HG03575 (cell line): ENCODE data around the gene CPLX1.

Experiments
- ATAC-seq: cut with Tn5 transposase; IDR thresholded peaks from one replicate; pipeline ENCODE4 v1.9.1; 2021; ENCODE audit not compliant: unreplicated experiment, insufficient number of reproducible peaks, low FRiP score; ENCODE audit errors: extremely low read depth

Gene CPLX1

DNA sequence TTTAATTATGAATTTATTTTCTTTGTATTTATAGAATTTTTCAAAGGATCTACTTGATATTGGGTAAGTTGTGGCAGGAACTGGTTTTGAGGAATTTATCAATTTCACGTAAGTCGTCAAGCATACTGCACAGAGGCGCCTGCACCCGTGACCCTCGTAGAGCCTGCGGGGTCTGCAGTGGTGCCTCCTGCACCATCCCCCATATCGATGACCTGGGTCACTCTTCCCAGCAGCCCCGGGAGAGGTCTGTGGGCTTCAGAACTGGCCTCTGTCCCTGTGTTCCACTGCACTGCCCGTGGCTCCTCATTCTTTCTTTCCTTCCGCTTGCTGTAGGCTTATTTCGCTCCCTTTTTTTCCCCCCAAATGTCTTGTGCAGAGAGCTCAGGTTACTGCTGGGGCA lies 31.5 kb upstream of the CPLX1 start:
- no peak for ATAC-seq

DNA sequence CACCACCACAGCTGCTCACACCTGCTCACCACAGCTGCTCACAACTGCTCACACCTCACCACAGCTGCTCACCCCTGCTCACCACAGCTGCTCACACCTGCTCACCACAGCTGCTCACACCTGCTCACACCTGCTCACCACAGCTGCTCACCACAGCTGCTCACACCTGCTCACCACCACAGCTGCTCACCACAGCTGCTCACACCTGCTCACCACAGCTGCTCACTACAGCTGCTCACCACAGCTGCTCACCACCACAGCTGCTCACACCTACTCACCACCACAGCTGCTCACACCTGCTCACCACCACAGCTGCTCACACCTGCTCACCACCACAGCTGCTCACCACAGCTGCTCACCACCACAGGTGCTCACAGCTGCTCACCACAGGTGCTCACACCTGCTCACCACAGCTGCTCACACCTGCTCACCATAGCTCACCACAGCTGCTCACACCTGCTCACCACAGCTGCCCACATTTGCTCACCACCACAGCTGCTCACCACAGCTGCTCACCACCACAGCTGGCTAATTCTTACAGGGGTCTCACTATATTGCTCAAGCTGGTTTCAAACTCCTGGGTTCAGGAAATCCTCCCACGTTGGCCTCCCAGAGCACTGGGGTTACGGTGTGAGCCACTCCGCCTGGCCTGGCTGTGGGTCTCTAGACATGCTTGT lies 30.4 kb upstream of the CPLX1 start:
- no peak for ATAC-seq

DNA sequence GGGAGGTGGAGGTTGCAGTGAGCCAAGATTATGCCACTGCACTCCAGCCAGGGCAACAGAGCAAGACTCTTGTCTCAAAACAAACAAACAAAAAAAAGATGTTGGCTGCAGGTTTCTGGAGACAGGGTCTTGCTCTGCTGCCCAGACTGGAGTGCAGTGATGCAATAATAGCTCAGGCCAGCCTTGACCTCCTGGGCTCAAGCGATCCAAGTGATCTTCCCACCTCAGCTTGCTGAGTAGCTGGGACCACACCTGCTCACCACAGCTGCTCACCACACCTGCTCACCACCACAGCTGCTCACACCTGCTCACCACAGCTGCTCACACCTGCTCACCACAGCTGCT lies 29.9 kb upstream of the CPLX1 start:
- ATAC-seq: no peak

DNA sequence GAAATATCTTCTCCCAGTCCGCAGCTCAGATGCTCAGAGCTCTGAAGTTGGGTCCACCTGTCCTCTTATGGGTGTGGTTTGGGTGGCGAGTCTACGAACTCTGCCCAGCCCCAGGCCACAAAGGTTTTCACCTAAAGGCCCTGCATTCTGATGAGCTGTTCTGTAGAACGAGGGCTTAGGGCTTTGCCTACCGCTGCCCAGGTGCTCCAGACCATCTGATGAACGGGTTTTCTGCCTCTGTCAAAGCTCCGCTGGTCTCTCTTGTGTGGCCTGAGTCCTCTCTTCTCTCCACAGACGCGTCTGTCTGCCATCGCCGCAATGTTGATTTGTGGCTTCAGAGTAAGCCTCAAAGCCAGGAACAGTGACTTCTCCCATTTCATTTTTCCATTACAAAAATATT lies 28.4 kb upstream of the CPLX1 start:
- ATAC-seq: no peak

DNA sequence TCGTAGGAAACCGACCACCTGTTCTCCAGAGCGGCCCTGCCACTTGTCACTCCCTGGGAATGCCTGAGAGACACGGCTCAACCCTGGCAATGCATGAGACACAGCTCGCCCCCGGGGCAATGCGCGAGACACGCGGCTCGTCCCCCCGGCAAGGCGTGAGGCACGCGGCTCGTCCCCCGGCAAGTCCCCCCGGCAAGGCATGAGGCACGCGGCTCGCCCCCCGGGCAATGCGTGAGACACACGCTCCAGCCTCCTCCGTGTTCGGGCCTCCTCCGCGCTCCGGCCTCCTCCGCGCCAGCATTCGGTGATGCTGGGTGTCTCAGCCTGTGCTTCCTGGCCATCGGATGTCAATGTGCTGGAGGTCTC lies 27.5 kb upstream of the CPLX1 start:
- ATAC-seq: no peak

DNA sequence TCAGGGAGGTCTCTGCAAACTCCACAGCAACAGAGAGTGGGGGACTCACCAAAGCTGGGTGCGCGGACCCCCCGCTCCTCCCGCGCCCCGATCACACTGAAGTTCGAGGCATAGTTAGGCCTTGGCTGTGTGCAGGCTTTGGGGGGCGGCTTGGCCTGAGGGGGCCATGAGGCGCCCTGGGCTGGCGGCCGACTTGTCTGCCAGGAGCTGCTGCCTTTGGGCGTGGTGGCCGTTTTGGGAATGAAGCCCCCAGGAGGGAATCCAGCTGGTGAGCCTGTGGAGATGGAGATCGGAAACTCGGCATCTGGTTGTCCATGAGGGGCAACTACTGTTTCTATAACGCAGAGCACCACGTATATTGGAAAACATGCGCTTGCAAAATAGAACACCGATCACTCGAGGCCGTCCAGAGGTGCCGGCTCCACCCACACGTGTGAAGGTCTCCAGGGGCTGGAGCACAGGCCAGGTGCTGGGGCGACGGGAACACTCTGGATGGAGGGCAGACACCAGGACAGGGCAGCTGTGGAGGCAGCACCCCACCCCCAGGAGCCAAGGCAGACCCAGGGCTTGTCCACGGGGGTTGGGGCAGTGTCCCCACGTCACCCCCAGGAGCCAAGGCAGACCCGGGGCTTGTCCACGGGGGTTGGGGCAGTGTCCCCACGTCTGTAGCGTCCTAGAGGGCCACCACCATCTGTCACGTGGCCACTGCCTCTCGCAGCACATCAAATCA lies 25.9 kb upstream of the CPLX1 start:
- no peak for ATAC-seq

DNA sequence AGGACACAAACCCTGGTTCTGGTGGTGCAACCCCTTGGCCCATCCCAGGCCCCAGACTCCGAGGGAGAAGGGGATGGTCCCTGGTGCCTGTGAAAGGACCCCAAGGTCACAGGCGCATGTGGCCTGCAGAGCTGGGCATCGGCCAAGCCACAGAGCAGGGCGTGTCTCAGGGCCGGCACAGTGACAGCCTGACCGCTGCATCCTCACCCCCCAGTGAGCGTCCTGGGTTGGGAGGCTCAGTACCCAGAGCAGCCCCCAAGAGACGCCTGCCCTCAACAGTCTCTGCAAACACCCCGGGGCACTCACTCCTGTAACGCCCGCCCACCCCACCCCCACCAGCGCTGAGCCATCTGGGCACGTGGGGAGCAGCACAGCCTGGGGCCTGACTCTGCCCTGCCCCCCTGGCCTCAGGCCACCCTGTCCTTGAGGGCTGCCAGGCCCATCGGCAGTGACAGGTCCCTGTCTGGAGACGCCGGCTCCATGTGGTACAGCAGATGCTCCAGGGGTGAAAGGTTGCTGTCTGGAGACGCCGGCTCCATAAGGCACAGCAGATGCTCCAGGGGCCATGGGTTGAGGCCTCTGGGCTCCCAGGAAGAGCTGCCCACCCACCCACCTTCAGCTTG lies 24.5 kb upstream of the CPLX1 start:
- no peak for ATAC-seq

DNA sequence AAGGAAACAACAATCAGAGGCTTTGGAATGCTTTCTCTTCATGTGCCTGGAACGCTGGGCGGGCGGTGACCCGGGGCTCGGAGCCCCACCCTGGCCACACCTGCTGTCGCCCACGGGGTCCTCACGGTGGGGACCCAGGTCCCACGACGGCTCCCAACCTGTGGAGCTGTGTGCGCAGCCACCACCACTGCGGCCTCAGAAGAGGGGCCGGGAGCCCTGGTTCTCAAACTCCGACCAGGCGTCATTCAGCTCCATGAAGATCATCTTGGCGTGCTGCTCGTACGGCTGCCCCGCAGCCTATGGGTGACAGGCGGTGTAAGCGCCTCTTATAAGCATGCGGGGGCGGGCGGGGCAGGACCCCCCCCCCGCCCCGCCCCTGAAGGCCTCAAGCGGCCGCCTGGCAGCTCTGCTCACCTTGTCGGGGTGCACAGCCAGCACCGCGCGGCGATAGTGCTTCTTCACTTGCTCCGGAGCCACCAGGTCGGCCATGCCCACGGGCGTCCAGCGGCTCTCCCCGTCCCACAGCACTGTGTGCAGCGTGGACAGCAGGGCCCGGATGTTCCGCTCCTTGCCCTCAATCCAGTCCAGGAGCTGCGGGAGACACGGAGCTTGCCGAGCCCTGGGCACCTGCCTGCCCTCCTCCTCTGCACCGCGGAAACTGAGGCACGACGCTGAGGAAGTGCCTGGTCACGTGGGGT lies 23.7 kb upstream of the CPLX1 start:
- ATAC-seq: no peak

DNA sequence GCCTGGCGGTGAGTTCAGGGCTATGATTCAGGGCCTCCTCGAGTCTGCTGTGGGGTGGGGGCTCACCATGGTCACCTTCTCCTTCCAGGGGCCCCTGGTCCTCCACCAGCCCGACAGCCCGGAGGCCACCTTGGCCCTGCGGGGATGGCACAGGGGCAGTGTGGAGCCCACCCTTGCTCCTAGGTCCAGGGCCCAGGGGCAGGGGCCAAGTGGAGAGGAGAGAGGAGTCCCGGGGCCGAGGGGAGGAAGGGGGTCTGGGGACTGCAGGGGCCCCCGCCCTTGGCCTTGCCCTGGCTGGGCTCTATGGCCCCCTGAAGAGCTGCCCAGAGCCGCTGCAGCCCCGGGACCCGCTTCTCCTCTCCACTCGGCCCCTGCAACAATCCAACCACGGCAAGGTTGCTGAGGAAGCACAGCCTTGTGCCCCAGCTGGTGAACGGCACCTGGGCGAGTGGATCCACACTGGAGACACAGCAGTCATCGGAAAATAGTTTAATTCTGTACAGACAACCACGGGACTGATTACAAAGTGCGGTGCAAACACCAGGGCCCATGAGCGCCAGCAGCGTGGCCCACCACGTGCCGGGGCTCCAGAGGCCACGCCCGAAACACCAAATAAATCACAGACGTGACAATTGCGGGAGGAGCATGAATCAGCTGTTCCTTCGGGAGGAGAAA lies 23.0 kb upstream of the CPLX1 start:
- ATAC-seq: no peak

DNA sequence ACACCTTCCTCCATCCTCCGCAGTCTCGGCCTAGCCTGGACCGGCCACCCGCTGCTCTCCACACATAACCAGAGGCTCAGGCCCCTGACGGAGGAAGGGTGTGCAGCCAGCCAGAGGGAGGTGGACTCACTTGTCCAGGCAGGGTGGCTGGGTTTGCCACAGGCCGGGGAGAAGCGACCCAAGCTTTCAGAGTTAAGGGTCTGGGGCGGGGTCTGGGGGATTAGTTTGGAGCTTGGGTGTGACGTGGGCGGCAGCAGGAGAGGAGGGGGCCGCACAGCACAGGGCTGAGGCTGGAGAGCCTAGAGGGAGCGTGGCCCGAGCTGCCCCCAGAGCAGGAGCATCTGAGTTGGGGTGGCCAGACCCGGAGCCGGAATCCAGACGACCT lies 22.4 kb upstream of the CPLX1 start:
- ATAC-seq: no peak

DNA sequence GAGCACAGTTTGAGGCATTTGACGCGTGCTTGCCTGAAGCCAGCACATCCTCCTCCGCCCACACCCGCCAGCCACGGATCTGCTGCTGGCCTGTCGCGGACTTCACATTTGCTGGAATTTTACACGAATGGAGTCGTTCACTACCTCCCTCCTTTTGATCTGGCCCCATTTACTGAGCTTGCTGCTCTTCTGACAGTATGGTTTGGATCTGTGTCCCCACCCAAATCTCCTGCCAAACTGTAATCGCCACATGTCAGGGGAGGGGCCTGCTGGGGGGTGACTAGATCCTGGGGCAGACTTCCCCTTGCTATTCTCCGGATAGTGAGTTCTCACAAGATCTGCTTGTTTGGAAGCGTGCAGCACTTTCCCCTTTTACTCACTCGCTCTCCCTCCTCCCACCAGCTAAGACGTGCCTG lies 19.9 kb upstream of the CPLX1 start:
- no peak for ATAC-seq

DNA sequence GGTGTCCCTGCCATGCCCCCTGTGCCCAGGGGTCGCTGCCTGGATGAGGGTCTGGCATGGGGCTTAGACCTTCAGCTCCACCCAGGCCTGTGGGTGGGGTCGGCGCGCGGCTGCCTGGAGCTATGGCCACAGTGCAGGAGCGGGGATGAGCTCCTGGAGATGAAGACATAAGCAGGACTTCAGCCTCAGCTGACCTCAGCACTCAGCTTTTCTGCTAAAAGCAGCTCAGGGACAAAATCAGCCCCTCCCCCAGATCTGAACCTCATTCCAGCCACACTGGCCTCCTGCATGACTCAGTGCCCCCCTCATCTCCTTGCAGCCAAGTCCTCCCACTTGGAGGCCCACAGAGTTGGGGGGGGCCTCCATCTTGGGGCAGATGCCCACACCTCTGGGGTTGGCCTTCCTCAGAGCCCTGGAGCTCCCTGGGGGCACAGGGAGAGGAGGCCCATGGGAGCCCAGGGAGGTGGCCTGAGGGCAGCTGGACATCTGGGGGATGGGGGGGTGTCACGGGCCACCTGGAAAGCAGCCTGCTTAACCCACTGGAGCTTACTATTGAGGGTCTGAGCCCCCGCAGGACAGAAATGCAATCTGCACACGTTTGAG lies 19.4 kb upstream of the CPLX1 start:
- no peak for ATAC-seq

DNA sequence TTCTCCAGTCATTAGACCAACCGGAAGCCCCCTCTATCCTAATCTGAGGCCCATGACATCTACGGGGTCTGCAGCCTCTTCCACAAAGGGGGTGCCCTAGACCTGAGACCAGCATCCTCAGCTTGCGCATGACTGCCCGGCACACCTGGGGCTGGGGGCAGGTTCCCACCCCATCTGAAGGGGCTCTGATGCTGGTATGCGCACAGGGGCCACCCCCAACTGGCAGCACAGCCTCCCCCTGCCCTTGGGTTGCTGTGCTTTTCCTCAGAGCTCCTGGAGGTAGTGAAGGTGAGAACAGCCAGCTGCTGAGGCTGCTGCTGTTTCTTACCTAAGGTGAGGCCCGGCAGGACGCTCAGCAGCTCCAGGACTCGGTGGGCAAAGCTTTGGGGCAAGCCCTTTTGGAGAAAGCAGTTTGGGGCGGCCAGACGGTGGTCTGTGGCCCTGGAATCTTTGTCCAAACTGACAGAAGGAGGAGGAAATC lies 18.9 kb upstream of the CPLX1 start:
- no peak for ATAC-seq

DNA sequence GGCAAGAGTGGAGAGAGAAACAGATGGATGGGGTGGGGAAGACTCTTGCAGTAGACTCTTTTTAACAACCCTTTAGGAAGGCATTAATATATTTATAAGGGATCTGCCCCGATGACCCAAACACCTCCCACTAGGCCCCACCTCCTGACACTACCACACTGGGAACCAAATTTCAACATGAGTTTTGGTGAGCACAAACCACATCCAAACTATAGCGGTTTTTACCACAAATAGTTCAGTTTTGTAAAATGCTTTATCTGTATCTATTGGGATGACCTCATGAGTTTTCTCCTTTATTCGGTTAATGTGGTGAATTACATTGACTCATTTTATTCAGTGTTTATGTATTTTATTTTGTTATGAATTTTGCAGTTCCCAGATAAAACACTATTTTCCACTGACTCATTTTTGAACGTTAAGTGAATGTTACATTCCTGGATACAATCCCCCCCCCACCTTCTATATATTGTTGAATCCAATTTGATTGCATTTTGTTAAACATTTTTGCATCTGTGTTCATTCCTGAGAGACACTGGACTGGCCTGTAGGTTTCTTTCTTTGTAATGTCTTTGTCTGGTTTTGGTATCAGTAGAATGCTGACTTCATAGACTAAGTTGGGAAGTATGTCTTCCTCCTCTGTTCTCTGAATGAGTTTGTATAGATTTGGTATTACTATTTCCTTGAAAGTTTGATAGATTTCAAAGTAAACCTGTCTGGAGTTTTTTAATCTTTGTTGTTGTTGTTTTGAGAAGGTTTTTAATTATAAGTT lies 13.9 kb upstream of the CPLX1 start:
- ATAC-seq: no peak

DNA sequence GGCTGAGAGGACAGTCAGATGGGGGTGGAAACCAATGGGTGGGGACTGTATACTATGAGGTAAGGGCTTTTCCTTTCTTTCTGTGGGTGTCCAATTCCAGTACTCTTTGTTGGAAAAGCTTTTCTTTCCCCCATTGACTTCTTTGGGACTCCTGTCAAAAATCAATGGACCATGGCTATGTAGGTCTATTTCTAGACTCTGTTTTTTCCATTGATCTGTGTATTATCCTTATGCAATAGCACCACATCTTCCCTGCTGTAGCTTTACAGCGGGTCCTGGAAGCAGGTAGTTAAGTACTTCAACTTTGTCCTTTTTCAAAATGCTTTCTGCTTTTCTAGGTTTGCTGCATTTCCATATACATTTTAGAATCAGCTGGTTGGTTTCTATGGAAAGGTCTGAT lies 11.8 kb upstream of the CPLX1 start:
- no peak for ATAC-seq

DNA sequence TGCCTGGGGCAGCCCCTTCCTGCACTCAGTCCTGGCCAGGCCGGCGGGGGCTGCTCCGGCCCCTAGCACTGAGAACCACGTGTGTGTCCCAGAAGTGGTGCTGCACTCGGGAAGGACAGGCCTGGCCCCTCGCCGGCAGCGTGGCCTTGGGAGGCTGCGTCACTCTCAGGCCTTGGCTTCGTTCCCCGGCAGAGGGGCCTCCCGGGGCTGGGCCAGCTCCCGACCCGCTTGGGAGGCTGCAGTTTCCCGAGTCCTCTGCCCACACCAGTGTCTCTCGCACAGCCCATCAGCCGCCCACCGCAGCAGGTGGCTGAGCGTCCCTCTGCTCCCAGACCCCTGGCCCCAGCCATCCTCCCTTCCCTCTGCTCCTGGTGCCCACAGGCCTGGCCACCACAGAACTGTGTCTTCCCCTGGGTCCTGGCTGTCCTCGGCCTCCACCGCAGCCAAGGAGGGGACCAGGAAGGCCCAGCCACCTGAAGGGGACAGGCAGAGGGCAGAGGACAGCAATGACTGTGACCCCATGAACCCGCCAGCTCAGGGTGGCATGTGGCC lies 10.9 kb upstream of the CPLX1 start:
- no peak for ATAC-seq

DNA sequence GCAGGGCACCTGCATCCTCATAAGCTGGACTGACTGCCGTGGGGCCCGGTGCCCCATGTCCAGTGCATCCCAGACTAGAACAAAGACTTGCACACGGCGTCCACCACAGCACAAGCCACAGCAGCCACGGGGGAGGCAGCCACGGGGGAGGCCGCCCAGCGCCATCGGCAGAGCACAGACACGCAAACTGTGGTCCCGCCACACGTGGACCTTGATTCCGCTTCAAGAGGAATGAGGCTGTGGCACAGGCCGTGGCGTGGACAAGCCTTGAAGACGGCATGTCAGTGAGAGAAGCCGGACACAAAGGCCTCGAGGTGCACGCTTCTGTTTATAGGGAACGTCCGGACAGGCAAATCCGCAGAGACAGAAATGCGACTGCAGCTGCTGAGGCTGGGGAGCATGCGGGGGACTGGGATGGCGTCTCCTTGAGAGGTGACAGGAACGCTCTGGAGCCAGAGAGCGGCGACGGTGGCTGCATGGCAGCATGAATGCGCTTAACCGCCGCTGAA lies 10.1 kb upstream of the CPLX1 start:
- no peak for ATAC-seq
